H1 (cell line): ENCODE results near the gene MFRP. TPM values are rescaled to one million over a fixed set of nuclear protein-coding genes. Genes with fewer than 3 reads are reported as not detected.

ENCODE experiments used
- CTCF ChIA-PET: fragments of 300-600 bp; sonication (Branson Sonifier 250); formaldehyde crosslinking; loops from one replicate; lab custom pipeline; 2021; ENCODE audit not compliant: partially characterized antibody; lab: Charles Lee
- POLR2A ChIA-PET: fragments of 300-600 bp; sonication (Branson Sonifier 250); formaldehyde crosslinking; loops from one replicate; lab custom pipeline; 2021; ENCODE audit warnings: inconsistent platforms; ENCODE audit not compliant: partially characterized antibody; lab: Charles Lee
- DNase-seq, 2 experiments: peaks; one replicate each; pipeline versions ENCODE4 v3.0.0 to v3.0.0-alpha.2; 2010 to 2022; ENCODE audit warnings: low spot score in 2 of 2, low read depth in 1 of 2, mixed read lengths in 1 of 2
- FAIRE-seq: peaks from 2 replicates; lab custom pipeline; 2011; peaks lifted over from hg19 to GRCh38; lab: Jason Lieb, UNC
- H2AFZ ChIP-seq: 2 replicates; pipeline ENCODE4 v1.8.1; 2012; ENCODE audit warnings: low read length, inconsistent platforms
- H2AK5ac ChIP-seq: 2 replicates; pipeline ENCODE4 v1.6.1; 2013; ENCODE audit warnings: low read depth, low read length
- H2BK120ac ChIP-seq: replicated peaks from 2 replicates; pipeline ENCODE3; 2013; ENCODE audit warnings: low read depth, low read length, inconsistent platforms
- H2BK12ac ChIP-seq: 2 replicates; pipeline ENCODE4 v1.6.1; 2013; ENCODE audit warnings: low read depth, low read length
- H2BK15ac ChIP-seq: 2 replicates; pipeline ENCODE4 v1.6.1; 2013; ENCODE audit warnings: low read length
- H2BK20ac ChIP-seq: 2 replicates; pipeline ENCODE4 v1.6.1; 2013; ENCODE audit warnings: low read length
- H2BK5ac ChIP-seq: 2 replicates; pipeline ENCODE4 v1.6.1; 2013; ENCODE audit warnings: low read depth, low read length
- H3K14ac ChIP-seq: 2 replicates; pipeline ENCODE4 v1.6.1; 2013; ENCODE audit warnings: inconsistent platforms; ENCODE audit not compliant: insufficient read length
- H3K18ac ChIP-seq: 2 replicates; pipeline ENCODE4 v1.6.1; 2013; ENCODE audit warnings: low read length; ENCODE audit errors: extremely low read depth
- H3K23ac ChIP-seq: 2 replicates; pipeline ENCODE4 v1.6.1; 2013; ENCODE audit warnings: inconsistent platforms; ENCODE audit not compliant: insufficient read length
- H3K23me2 ChIP-seq: 2 replicates; pipeline ENCODE4 v1.6.1; 2013; ENCODE audit warnings: low read depth, low read length
- H3K27ac ChIP-seq: 2 replicates; pipeline ENCODE4 v1.6.1; 2011; ENCODE audit warnings: low read depth, low read length, inconsistent platforms
- H3K27me3 ChIP-seq, 4 experiments: replicated peaks in 1 of 4; 1 replicate in 1 of 4; 2 replicates in 3 of 4; pipeline versions ENCODE4 v1.6.1 to v1.8.1; 2011 to 2013; ENCODE audit warnings: low read length in 3 of 4, mild to moderate bottlenecking in 3 of 4, inconsistent platforms in 2 of 4, mixed read lengths in 2 of 4, moderate library complexity in 1 of 4; ENCODE audit not compliant: control insufficient read depth in 3 of 4, insufficient read depth in 3 of 4; ENCODE audit errors: extremely low read depth in 1 of 4
- H3K36me3 ChIP-seq, 4 experiments: 2 replicates each; pipeline versions ENCODE4 v1.6.1 to v1.8.1; 2011 to 2013; ENCODE audit warnings: mild to moderate bottlenecking in 4 of 4, low read length in 3 of 4, moderate library complexity in 2 of 4, control low read depth in 1 of 4, inconsistent platforms in 1 of 4; ENCODE audit not compliant: insufficient read depth in 4 of 4, control insufficient read depth in 2 of 4
- H3K4ac ChIP-seq: replicated peaks from 2 replicates; pipeline ENCODE3; 2013; ENCODE audit warnings: low read length, low read depth, mixed read lengths, inconsistent platforms; ENCODE audit not compliant: insufficient read length
- H3K4me1 ChIP-seq, 4 experiments: replicated peaks in 1 of 4; 1 replicate in 1 of 4; 2 replicates in 3 of 4; pipeline versions ENCODE4 v1.6.1 to v1.8.1; 2011 to 2013; ENCODE audit warnings: low read length in 3 of 4, inconsistent platforms in 2 of 4, mixed read lengths in 1 of 4; ENCODE audit not compliant: insufficient read depth in 4 of 4, control insufficient read depth in 3 of 4
- H3K4me2 ChIP-seq, 2 experiments: 2 replicates each; pipeline versions ENCODE4 v1.6.1 to v1.8.1; 2011 to 2013; ENCODE audit warnings: low read depth in 2 of 2, low read length in 2 of 2, control low read depth in 1 of 2, inconsistent platforms in 1 of 2, mild to moderate bottlenecking in 1 of 2; ENCODE audit not compliant: insufficient read depth in 1 of 2
- H3K4me3 ChIP-seq, 4 experiments: fragments of 200-600, 300-600 bp in 1 of 4; sonication (generic), shearing (Covaris generic), sonication (Bioruptor Twin) in 1 of 4; 2 replicates each; pipeline versions ENCODE4 v1.5.1 to v1.8.1; 2011 to 2016; ENCODE audit warnings: low read length in 4 of 4, low read depth in 3 of 4, control low read depth in 2 of 4, inconsistent platforms in 2 of 4, mild to moderate bottlenecking in 2 of 4, mixed read lengths in 1 of 4, moderate library complexity in 1 of 4; ENCODE audit not compliant: insufficient read depth in 2 of 4; ENCODE audit errors: extremely low read depth in 1 of 4
- H3K56ac ChIP-seq: replicated peaks from 2 replicates; pipeline ENCODE3; 2013; ENCODE audit warnings: low read depth, mild to moderate bottlenecking, mixed read lengths, low read length, inconsistent platforms; ENCODE audit not compliant: insufficient read length
- H3K79me1 ChIP-seq: 2 replicates; pipeline ENCODE4 v1.6.1; 2013; ENCODE audit warnings: low read depth, low read length, control low read depth
- H3K79me2 ChIP-seq, 2 experiments: 2 replicates each; pipeline versions ENCODE4 v1.6.1 to v1.8.1; 2012 to 2013; ENCODE audit warnings: low read length in 2 of 2, mild to moderate bottlenecking in 2 of 2, inconsistent platforms in 1 of 2; ENCODE audit not compliant: insufficient read depth in 2 of 2, control insufficient read depth in 1 of 2
- H3K9ac ChIP-seq, 4 experiments: replicated peaks in 1 of 4; 1 replicate in 1 of 4; 2 replicates in 3 of 4; pipeline versions ENCODE4 v1.6.1 to v1.8.1; 2011 to 2013; ENCODE audit warnings: low read depth in 3 of 4, low read length in 3 of 4, control low read depth in 2 of 4, mild to moderate bottlenecking in 2 of 4, moderate library complexity in 2 of 4, inconsistent platforms in 1 of 4; ENCODE audit errors: extremely low read depth in 1 of 4
- H3K9me3 ChIP-seq, 2 experiments: 2 replicates each; pipeline versions ENCODE4 v1.6.1 to v1.8.1; 2012 to 2013; ENCODE audit warnings: mild to moderate bottlenecking in 2 of 2, moderate library complexity in 2 of 2, control low read depth in 1 of 2, inconsistent platforms in 1 of 2, low read depth in 1 of 2, low read length in 1 of 2, mixed read lengths in 1 of 2; ENCODE audit not compliant: insufficient read depth in 2 of 2
- H4K20me1 ChIP-seq, 2 experiments: replicated peaks in 1 of 2; 2 replicates each; pipeline versions ENCODE3 to v1.8.1; 2011 to 2013; ENCODE audit warnings: inconsistent platforms in 2 of 2, low read length in 2 of 2, mild to moderate bottlenecking in 1 of 2; ENCODE audit not compliant: insufficient read depth in 2 of 2, control insufficient read depth in 1 of 2
- H4K5ac ChIP-seq: 2 replicates; pipeline ENCODE4 v1.6.1; 2013; ENCODE audit warnings: low read length, low read depth, mixed read lengths, inconsistent platforms; ENCODE audit not compliant: insufficient read length
- H4K8ac ChIP-seq: 2 replicates; pipeline ENCODE4 v1.8.0; 2013; ENCODE audit warnings: mild to moderate bottlenecking, moderate library complexity, low read length, inconsistent platforms; ENCODE audit not compliant: insufficient read depth; ENCODE audit errors: extremely low read depth
- H4K91ac ChIP-seq: replicated peaks from 2 replicates; pipeline ENCODE3; 2013; ENCODE audit warnings: low read length, mixed read lengths, inconsistent platforms; ENCODE audit not compliant: insufficient read length
- BACH1 ChIP-seq: IDR thresholded peaks from 2 replicates; pipeline ENCODE4 v1.6.1; 2012; ENCODE audit warnings: low read length, improper control_type of control experiment
- RNF2 ChIP-seq: fragments of 200-900, 300-1000 bp; sonication (generic); IDR thresholded peaks from 2 replicates; pipeline ENCODE4 v1.7.1; 2016; ENCODE audit warnings: borderline replicate concordance, low read depth, mild to moderate bottlenecking, antibody characterized with exemption, low read length; ENCODE audit not compliant: poor library complexity, severe bottlenecking; ENCODE audit errors: missing control alignments
- WGBS, 2 experiments: shearing (Covaris generic) in 1 of 2; methylation state at CpG; one replicate each; pipeline versions ENCODE4 v1.1.6 to v1.1.7; 2013 to 2015; ENCODE audit warnings: low lambda C conversion rate in 2 of 2, mixed read lengths in 2 of 2, inconsistent platforms in 1 of 2, low coverage in 1 of 2, missing lambda C conversion rate in 1 of 2; ENCODE audit not compliant: insufficient replicate concordance in 2 of 2, insufficient coverage in 1 of 2, insufficient read length in 1 of 2; ENCODE audit errors: extremely low coverage in 1 of 2, missing lambda C conversion rate in 1 of 2; 5-methylcytosine and 5-hydroxymethylcytosine counted together
- polyA plus RNA-seq, 7 experiments: library from polyadenylated mRNA; depleted of rRNA in 3 of 7; stranded (reverse) in 5 of 7; unstranded in 2 of 7; fragments of >200 nt in 5 of 7; fragments of 200-250 nt in 2 of 7; gene quantifications; 1 replicate in 5 of 7; 2 replicates in 1 of 7; 4 replicates in 1 of 7; pipeline versions ENCODE4 v1.2.1 to v1.2.3, GENCODE V29; 2011 to 2013; ENCODE audit warnings: missing spikeins in 2 of 7, mixed read lengths in 2 of 7
- total RNA-seq: library from RNA; stranded (reverse); fragmentation: NEBNext Ultra II Directional; extraction: Animal tissue kit (Norgen Biotek cat#: 25700); gene quantifications from 2 replicates; pipeline ENCODE4 v1.2.1, GENCODE V29; 2021

The MFRP gene
- total and polyA plus RNA-seq, 2 of the 8 experiments (the other 6 are each of a cell fraction or from before 2014, with no cell fraction given) = 0.02 TPM; not detected in 1

- Histone ChIP-seq H2BK20ac (0 out of 2 replicates have a peak overlapping the region, but pooled peaks have one; percentile 48), H2BK5ac (no peak overlapping the region), H3K79me1 (no peaks in the 10 kb centered on the region), H2BK15ac (0 out of 2 replicates have a peak overlapping the region, but pooled peaks have one; percentile 3), H3K9ac (no peak overlapping the region)
- POLR2A ChIA-PET = interaction anchor here (0.6 to 6.6 kb wide), 7 partner anchors 10 to 43 kb away, joined by 3 to 32 read pairs (median 4); no protein-coding TSS in a partner anchor
- no peak for TF ChIP-seq BACH1
- no peak for TF ChIP-seq RNF2
- TF ChIP-seq, all 59 proteins: peak for 0
- H3K4ac ChIP-seq = peak overlapping the region; percentile 48
- H2AK5ac ChIP-seq = no peak overlapping the region
- H2AFZ ChIP-seq = no peak overlapping the region
- no peak overlapping the region; the same call in 1 of the 2 replicates for H3K18ac ChIP-seq
- FAIRE-seq (no peak), DNase-seq (peak in 1 of 2 experiments; percentile 43)
- no peak overlapping the region for H2BK120ac ChIP-seq
- H3K56ac ChIP-seq = no peak overlapping the region
- no peak overlapping the region for H3K14ac ChIP-seq
- H3K9me3 ChIP-seq = no peaks in the 10 kb centered on the region
- H3K36me3 ChIP-seq = no peaks in the 10 kb centered on the region
- H3K27ac ChIP-seq = no peak overlapping the region
- peak overlapping the region; percentile 20 for H4K91ac ChIP-seq
- CTCF ChIA-PET = interaction anchor here (0.6 to 26.3 kb wide), 40 partner anchors 10 to 680 kb away, joined by 3 to 474 read pairs (median 4); partner anchors contain the start of genes C1QTNF5, MFRP, RNF26 and USP2
- H3K4me1 ChIP-seq = peaks cover 9 to 56% (median 38%) of the 10 kb centered on the region in 4 experiments
- no peak overlapping the region for H4K5ac ChIP-seq
- peaks cover 0 to 5% of the 10 kb centered on the region in 2 experiments for H4K20me1 ChIP-seq
- H3K27me3 ChIP-seq = peaks cover 0 to 3% (median 0%) of the 10 kb centered on the region in 4 experiments; a peak in 1 of 7 replicates
- no peak overlapping the region for H3K23ac ChIP-seq
- H3K4me2 ChIP-seq = peak overlapping the region in 1 of 2 experiments; percentile 13; a peak in 1 of 4 replicates
- H3K4me3 ChIP-seq = no peak overlapping the region
- H4K8ac ChIP-seq = peak overlapping the region; percentile 59; the same call in 1 of the 2 replicates
- peaks cover 8% of the 10 kb centered on the region; the same call in 1 of the 2 replicates for H3K23me2 ChIP-seq
- peak overlapping the region; percentile 50; the same call in 1 of the 2 replicates for H2BK12ac ChIP-seq
- H3K79me2 ChIP-seq = no peaks in the 10 kb centered on the region
- 67% methylated on average over 11 of the region's 11 CpGs; no CpG with 5 or more reads in 1 of the 2 experiments for WGBS, 2 experiments
These were observed 28.3 kb upstream of the MFRP start for GRCh38 chr11:119374632-119375336.
